H1 (cell line): ENCODE data around the gene KIZ. TPM values are rescaled to one million over a fixed set of nuclear protein-coding genes. Genes with fewer than 3 reads are reported as not detected.

ENCODE experiments used
- NANOG ChIP-seq: IDR thresholded peaks from 2 replicates; pipeline ENCODE4 v1.6.1; 2011; ENCODE audit warnings: low read length, low read depth, mild to moderate bottlenecking, inconsistent platforms; ENCODE audit not compliant: insufficient read depth, poor library complexity, severe bottlenecking
- PHF8 ChIP-seq: fragments of 200-600 bp; sonication (generic); conservative IDR thresholded peaks from 2 replicates; pipeline ENCODE4 v1.7.1; 2012; ENCODE audit warnings: low read depth, mild to moderate bottlenecking, inconsistent platforms, low read length, moderate library complexity
- polyA plus RNA-seq, 7 experiments: library from polyadenylated mRNA; depleted of rRNA in 3 of 7; stranded (reverse) in 5 of 7; unstranded in 2 of 7; fragments of >200 nt in 5 of 7; fragments of 200-250 nt in 2 of 7; gene quantifications; 1 replicate in 5 of 7; 2 replicates in 1 of 7; 4 replicates in 1 of 7; pipeline versions ENCODE4 v1.2.1 to v1.2.3, GENCODE V29; 2011 to 2013; ENCODE audit warnings: missing spikeins in 2 of 7, mixed read lengths in 2 of 7
- total RNA-seq: library from RNA; stranded (reverse); fragmentation: NEBNext Ultra II Directional; extraction: Animal tissue kit (Norgen Biotek cat#: 25700); gene quantifications from 2 replicates; pipeline ENCODE4 v1.2.1, GENCODE V29; 2021

The KIZ gene
- total and polyA plus RNA-seq, 2 of the 8 experiments (the other 6 are each of a cell fraction or from before 2014, with no cell fraction given) = 13.0 to 51.7 TPM

DNA sequence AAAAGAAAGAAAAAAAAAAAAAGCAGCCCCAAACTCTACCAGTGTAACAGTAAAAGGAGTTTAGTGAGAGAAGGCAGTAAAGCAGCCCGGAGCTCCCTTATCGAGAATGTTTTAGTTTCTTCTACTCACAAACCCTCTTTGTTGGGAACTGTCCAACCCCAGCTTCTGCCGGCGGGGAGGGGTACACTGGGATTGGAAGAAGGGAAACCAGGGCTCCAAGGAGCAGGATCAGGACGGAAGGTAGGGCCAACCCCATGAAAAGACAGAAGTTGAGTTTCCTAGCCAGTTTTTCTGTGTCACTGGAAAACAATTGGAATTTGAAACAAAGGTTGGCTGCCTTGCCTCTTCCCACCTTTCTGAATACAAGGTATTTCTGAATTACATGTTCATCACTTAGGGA lies 66.0 kb downstream of the KIZ start (continued):
- TF ChIP-seq NANOG (no peak), PHF8 (no peak)
